LNCaP clone FGC (cell line): Measurements from ENCODE around the gene ACOD1.

Source experiments
- DNase-seq: peaks from one replicate; pipeline ENCODE4 v3.0.0-alpha.2; 2011; ENCODE audit warnings: low read depth
- H3K4me3 ChIP-seq: 2 replicates; pipeline ENCODE4 v1.5.1; 2011; ENCODE audit warnings: mild to moderate bottlenecking, low read depth, low read length, control low read depth
- TF ChIP-seq, protein P1 (sequence below): IDR thresholded peaks from 2 replicates; pipeline ENCODE4 v1.5.1; 2012; ENCODE audit warnings: mild to moderate bottlenecking; ENCODE audit not compliant: control insufficient read depth, insufficient read depth; ENCODE audit errors: extremely low read depth

Gene ACOD1

GRCh38 chr13:76973920-76974617 is 25.8 kb downstream of the ACOD1 start:
- no peak for DNase-seq
- H3K4me3 ChIP-seq: no peak overlapping the region
- TF ChIP-seq, protein P1, sequence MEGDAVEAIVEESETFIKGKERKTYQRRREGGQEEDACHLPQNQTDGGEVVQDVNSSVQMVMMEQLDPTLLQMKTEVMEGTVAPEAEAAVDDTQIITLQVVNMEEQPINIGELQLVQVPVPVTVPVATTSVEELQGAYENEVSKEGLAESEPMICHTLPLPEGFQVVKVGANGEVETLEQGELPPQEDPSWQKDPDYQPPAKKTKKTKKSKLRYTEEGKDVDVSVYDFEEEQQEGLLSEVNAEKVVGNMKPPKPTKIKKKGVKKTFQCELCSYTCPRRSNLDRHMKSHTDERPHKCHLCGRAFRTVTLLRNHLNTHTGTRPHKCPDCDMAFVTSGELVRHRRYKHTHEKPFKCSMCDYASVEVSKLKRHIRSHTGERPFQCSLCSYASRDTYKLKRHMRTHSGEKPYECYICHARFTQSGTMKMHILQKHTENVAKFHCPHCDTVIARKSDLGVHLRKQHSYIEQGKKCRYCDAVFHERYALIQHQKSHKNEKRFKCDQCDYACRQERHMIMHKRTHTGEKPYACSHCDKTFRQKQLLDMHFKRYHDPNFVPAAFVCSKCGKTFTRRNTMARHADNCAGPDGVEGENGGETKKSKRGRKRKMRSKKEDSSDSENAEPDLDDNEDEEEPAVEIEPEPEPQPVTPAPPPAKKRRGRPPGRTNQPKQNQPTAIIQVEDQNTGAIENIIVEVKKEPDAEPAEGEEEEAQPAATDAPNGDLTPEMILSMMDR: no peak

- TF ChIP-seq, protein P1: no peak
- no peak for DNase-seq
- H3K4me3 ChIP-seq: no peak overlapping the region
These were observed 26.3 kb downstream of the ACOD1 start for GRCh38 chr13:76974618-76974975.

DNA sequence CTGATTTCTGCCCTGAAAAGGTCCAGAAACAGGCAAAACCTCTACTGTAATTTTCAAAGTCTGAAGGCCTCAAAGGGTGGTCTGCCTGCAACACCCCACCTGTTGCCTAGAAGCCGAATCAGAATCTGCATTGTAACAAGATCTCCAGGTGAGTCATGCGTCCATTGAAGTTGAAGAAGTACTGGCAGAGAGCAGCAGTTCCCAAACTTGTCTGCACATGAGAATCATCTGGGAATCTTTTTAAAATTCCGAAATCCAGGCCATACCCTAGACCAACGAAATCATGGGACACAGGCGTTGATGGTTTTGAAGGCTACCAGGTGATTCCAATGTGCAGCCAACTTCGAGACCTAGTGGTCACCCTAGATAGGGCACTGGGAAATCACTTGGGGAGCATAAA is 27.6 kb downstream of the ACOD1 start:
- H3K4me3 ChIP-seq: no peak overlapping the region
- DNase-seq: no peak
- TF ChIP-seq, protein P1: no peak

DNA sequence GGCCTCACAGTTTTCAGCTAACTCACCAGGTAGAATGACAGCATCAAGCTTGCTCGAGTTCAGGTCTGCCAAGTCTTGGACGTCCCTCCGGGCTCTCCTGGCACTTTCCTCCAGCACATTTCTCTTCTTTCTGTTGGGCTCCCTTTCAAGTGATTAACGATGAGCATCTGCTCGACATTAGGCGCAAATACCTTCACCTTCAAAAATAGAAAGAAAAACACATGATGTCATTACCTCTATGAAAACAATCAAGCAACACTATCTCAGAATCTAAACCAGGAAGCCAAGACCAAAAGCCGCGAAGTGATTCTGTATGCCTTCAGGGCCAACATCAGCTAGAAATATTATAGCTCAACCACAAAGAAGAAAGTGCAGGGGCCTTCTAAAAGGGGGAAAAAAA is 28.2 kb downstream of the ACOD1 start:
- H3K4me3 ChIP-seq: no peak overlapping the region
- DNase-seq: no peak
- TF ChIP-seq, protein P1: no peak

- H3K4me3 ChIP-seq: no peak overlapping the region
- DNase-seq: no peak
- TF ChIP-seq, protein P1: no peak
These were observed 28.6 kb downstream of the ACOD1 start for GRCh38 chr13:76976929-76977328.

- TF ChIP-seq, protein P1: peak; percentile 92
- DNase-seq: no peak
- H3K4me3 ChIP-seq: peak overlapping the region; percentile 26
These were observed 31.9 kb downstream of the ACOD1 start for GRCh38 chr13:76980075-76980718.

GRCh38 chr13:76982061-76982460 is 33.8 kb downstream of the ACOD1 start:
- TF ChIP-seq, protein P1: no peak
- no peak for DNase-seq
- H3K4me3 ChIP-seq: no peak overlapping the region
